Neuronal stem cell (in vitro differentiated cells): ENCODE results near the gene EPB41L4B.

ENCODE experiments used
- DNase-seq: peaks from one replicate; pipeline ENCODE4 v3.0.0-alpha.2; 2013; ENCODE audit warnings: low spot score
- H2AFZ ChIP-seq: one replicate; pipeline ENCODE4 v1.6.1; 2013; ENCODE audit warnings: mild to moderate bottlenecking, low read length, inconsistent platforms
- H2AK5ac ChIP-seq: 2 replicates; pipeline ENCODE4 v1.6.1; 2013; ENCODE audit warnings: low read depth, mild to moderate bottlenecking, inconsistent platforms, low read length, moderate library complexity, mixed read lengths
- H2BK120ac ChIP-seq: 2 replicates; pipeline ENCODE4 v1.6.1; 2013; ENCODE audit warnings: low read depth, mild to moderate bottlenecking, inconsistent platforms, low read length, moderate library complexity, mixed read lengths
- H2BK12ac ChIP-seq: one replicate; pipeline ENCODE4 v1.6.1; 2013; ENCODE audit warnings: low read length, inconsistent platforms
- H2BK15ac ChIP-seq: 2 replicates; pipeline ENCODE4 v1.6.1; 2013; ENCODE audit warnings: mild to moderate bottlenecking, low read length, inconsistent platforms, mixed read lengths
- H2BK5ac ChIP-seq: one replicate; pipeline ENCODE4 v1.6.1; 2013; ENCODE audit warnings: inconsistent platforms, mild to moderate bottlenecking, low read length, moderate library complexity
- H3K14ac ChIP-seq: one replicate; pipeline ENCODE4 v1.6.1; 2013; ENCODE audit warnings: low read length, inconsistent platforms
- H3K18ac ChIP-seq: 2 replicates; pipeline ENCODE4 v1.6.1; 2013; ENCODE audit warnings: low read length, inconsistent platforms
- H3K23ac ChIP-seq: 2 replicates; pipeline ENCODE4 v1.6.1; 2013; ENCODE audit warnings: low read depth, mild to moderate bottlenecking, mixed read lengths, low read length, inconsistent platforms; ENCODE audit not compliant: poor library complexity
- H3K27ac ChIP-seq: replicated peaks from 3 replicates; pipeline ENCODE4 v1.5.1; 2013; ENCODE audit warnings: low read length, inconsistent platforms
- H3K27me3 ChIP-seq, 3 experiments: 2 replicates each; pipeline ENCODE4 v1.6.1; 2013; ENCODE audit warnings: low read length in 3 of 3, mild to moderate bottlenecking in 2 of 3, inconsistent platforms in 1 of 3, low read depth in 1 of 3, mixed read lengths in 1 of 3, moderate library complexity in 1 of 3; ENCODE audit not compliant: control insufficient read depth in 3 of 3, insufficient read depth in 3 of 3
- H3K36me3 ChIP-seq, 2 donors: replicated peaks in 1 of 2; 2 replicates each; pipeline ENCODE4 v1.6.1; 2013; ENCODE audit warnings: low read length in 2 of 2; ENCODE audit not compliant: control insufficient read depth in 2 of 2, insufficient read depth in 2 of 2
- H3K4ac ChIP-seq: 2 replicates; pipeline ENCODE4 v1.6.1; 2013; ENCODE audit warnings: inconsistent platforms, mild to moderate bottlenecking, low read length, moderate library complexity
- H3K4me1 ChIP-seq, 2 donors: 1 replicate in 1 of 2; 2 replicates in 1 of 2; pipeline ENCODE4 v1.6.1; 2013; ENCODE audit warnings: low read length in 2 of 2, low read depth in 1 of 2; ENCODE audit not compliant: control insufficient read depth in 2 of 2, insufficient read depth in 1 of 2
- H3K4me2 ChIP-seq: one replicate; pipeline ENCODE4 v1.6.1; 2013; ENCODE audit warnings: mild to moderate bottlenecking, low read length, inconsistent platforms; ENCODE audit not compliant: insufficient read depth, poor library complexity, severe bottlenecking
- H3K4me3 ChIP-seq, 2 donors: 2 replicates each; pipeline ENCODE4 v1.5.1; 2013; ENCODE audit warnings: low read length in 2 of 2, mild to moderate bottlenecking in 2 of 2, inconsistent platforms in 1 of 2, moderate library complexity in 1 of 2
- H3K79me1 ChIP-seq: one replicate; pipeline ENCODE4 v1.6.1; 2013; ENCODE audit warnings: low read depth, mild to moderate bottlenecking, inconsistent platforms, low read length, moderate library complexity
- H3K9ac ChIP-seq: one replicate; pipeline ENCODE4 v1.6.1; 2013; ENCODE audit warnings: mild to moderate bottlenecking, low read depth, low read length, inconsistent platforms; ENCODE audit not compliant: poor library complexity
- H3K9me3 ChIP-seq, 2 donors: replicated peaks in 1 of 2; 2 replicates each; pipeline versions ENCODE3 to v1.6.1; 2013; ENCODE audit warnings: low read length in 2 of 2, mild to moderate bottlenecking in 2 of 2, inconsistent platforms in 1 of 2, low read depth in 1 of 2, mixed read lengths in 1 of 2, moderate library complexity in 1 of 2; ENCODE audit not compliant: control insufficient read depth in 2 of 2, insufficient read depth in 1 of 2
- H4K8ac ChIP-seq: one replicate; pipeline ENCODE4 v1.6.1; 2013; ENCODE audit warnings: low read depth, mild to moderate bottlenecking, inconsistent platforms, low read length, moderate library complexity
- H4K91ac ChIP-seq: one replicate; pipeline ENCODE4 v1.6.1; 2013; ENCODE audit warnings: low read length, low read depth, mild to moderate bottlenecking, inconsistent platforms; ENCODE audit not compliant: poor library complexity
- WGBS, 2 donors: extraction: QIAGEN DNeasy Blood & Tissue Kit; methylation state at CpG; one replicate each; pipeline ENCODE4 v1.1.7; 2013; ENCODE audit warnings: missing lambda C conversion rate in 2 of 2, mixed read lengths in 1 of 2; ENCODE audit not compliant: insufficient read length in 2 of 2, insufficient replicate concordance in 1 of 2; ENCODE audit errors: extremely low coverage in 2 of 2; 5-methylcytosine and 5-hydroxymethylcytosine counted together

EPB41L4B gene

DNA sequence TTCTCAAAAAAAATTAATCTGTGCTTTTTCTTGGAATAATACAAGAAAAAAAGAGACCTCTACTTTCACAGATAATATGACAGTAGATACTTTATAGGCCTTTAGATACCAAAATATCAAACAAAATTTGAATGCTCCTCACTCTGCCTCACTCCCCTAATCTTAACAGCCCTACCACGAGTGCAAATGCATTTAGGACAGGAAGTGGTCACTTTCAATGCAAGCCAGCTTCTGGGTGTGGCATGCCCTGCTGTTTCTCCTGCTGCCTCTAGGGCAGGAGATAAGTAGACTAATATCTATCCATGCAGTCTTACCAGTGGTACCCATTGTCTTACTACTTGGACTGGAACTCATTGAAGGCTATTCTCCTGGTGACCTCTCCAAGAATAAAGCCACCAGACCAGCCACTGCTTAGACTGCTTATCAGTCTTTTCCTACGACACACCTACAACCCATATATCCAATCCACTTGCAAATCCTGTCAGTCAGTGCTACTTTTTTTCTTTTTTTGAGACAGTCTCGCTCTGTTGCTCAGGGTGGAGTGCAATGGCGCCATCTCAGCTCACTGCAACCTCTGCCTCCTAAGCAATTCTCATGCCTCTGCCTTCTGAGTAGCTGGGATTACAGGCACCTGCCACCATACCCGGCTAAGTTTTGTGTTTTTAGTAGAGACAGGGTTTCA is 176.8 kb downstream of the EPB41L4B start:
- no peak for DNase-seq
- no peak overlapping the region for H3K27ac ChIP-seq
- H3K4ac ChIP-seq, result no peak overlapping the region
- peaks cover 0 to 15% (median 0%) of the 10 kb centered on the region in 3 experiments for H3K27me3 ChIP-seq
- H4K8ac ChIP-seq, result no peak overlapping the region
- H2BK12ac ChIP-seq, result no peak overlapping the region
- H3K4me1 ChIP-seq, result no peaks in the 10 kb centered on the region
- H2AK5ac ChIP-seq, result no peak overlapping the region
- no peak overlapping the region for H2BK15ac ChIP-seq
- H3K4me3 ChIP-seq, result no peak overlapping the region
- no peaks in the 10 kb centered on the region for H3K79me1 ChIP-seq
- H4K91ac ChIP-seq, result no peak overlapping the region
- H3K9ac ChIP-seq, result no peak overlapping the region
- H3K23ac ChIP-seq, result no peak overlapping the region
- no peak overlapping the region for H3K18ac ChIP-seq
- H3K36me3 ChIP-seq, result no peaks in the 10 kb centered on the region
- no peak overlapping the region for H2BK5ac ChIP-seq
- H3K9me3 ChIP-seq, result no peaks in the 10 kb centered on the region
- no peak overlapping the region for H2BK120ac ChIP-seq
- no peak overlapping the region for H2AFZ ChIP-seq
- no peak overlapping the region for H3K4me2 ChIP-seq
- H3K14ac ChIP-seq, result no peak overlapping the region
- WGBS, 2 donors, result no CpG with 5 or more reads among the region's 5 CpGs

DNA sequence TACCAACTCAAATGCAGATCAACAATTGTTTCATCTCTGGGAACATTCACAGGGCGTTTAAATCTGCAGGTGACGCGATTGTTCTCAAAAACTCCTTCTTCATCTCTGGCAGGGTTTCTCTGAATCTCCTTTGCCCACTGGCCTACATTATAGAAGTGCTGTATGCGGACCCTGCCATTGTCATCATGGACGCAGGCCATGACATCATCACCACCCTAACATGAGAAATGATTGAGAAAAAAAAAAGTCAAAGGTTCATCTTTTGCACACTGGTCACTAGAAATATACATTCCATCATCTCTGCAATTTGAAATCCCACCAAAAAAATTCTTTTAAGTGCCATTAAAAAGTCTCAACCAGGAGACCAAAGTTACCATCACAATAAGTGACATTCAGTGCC is 179.5 kb downstream of the EPB41L4B start:
- Histone ChIP-seq H3K27me3 (no peaks in the 10 kb centered on the region), H2AK5ac (no peak overlapping the region), H2AFZ (no peak overlapping the region), H2BK12ac (no peak overlapping the region), H4K8ac (no peak overlapping the region), H2BK15ac (no peak overlapping the region), H3K4me1 (no peaks in the 10 kb centered on the region), H4K91ac (no peak overlapping the region), H3K27ac (no peak overlapping the region), H3K36me3 (no peaks in the 10 kb centered on the region), H3K18ac (no peak overlapping the region), H3K4me3 (no peak overlapping the region), H3K9me3 (no peaks in the 10 kb centered on the region), H3K9ac (no peak overlapping the region), H3K4me2 (no peak overlapping the region), H3K4ac (no peak overlapping the region), H3K14ac (no peak overlapping the region), H3K23ac (no peak overlapping the region), H3K79me1 (no peaks in the 10 kb centered on the region), H2BK120ac (no peak overlapping the region), H2BK5ac (no peak overlapping the region)
- WGBS, 2 donors, result no CpG with 5 or more reads among the region's 5 CpGs
- DNase-seq, result no peak

DNA sequence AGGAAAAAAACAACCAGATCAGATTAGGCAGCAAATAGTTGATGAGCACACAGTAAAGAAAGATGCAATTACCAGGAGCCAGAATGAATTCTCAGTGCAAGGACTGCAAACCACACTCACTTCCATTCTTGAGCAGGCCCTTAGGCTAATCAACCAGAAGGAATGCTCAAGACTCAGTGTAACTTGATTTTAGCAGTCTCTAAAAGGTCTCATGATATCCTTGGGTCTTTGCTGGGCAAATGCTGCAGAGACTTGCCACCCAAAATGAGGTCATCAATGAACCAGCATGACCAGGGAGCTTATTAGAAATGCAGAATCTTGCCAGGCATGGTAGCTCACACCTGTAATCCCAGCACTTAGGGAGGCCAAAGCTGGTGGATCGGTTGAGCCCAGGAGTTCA is 181.0 kb downstream of the EPB41L4B start:
- Histone ChIP-seq H2BK15ac (no peak overlapping the region), H3K18ac (no peak overlapping the region), H3K23ac (no peak overlapping the region), H2BK120ac (no peak overlapping the region), H2BK12ac (no peak overlapping the region), H2AK5ac (no peak overlapping the region), H2BK5ac (no peak overlapping the region), H3K9ac (no peak overlapping the region), H3K4ac (no peak overlapping the region), H3K79me1 (no peaks in the 10 kb centered on the region), H3K9me3 (no peaks in the 10 kb centered on the region), H4K91ac (no peak overlapping the region), H3K27ac (no peak overlapping the region), H3K4me2 (no peak overlapping the region), H4K8ac (no peak overlapping the region), H3K4me1 (no peaks in the 10 kb centered on the region), H3K27me3 (no peaks in the 10 kb centered on the region), H2AFZ (no peak overlapping the region), H3K36me3 (no peaks in the 10 kb centered on the region), H3K14ac (no peak overlapping the region), H3K4me3 (no peak overlapping the region)
- no peak for DNase-seq
- WGBS, 2 donors, result no CpG with 5 or more reads among the region's 1 CpG

DNA sequence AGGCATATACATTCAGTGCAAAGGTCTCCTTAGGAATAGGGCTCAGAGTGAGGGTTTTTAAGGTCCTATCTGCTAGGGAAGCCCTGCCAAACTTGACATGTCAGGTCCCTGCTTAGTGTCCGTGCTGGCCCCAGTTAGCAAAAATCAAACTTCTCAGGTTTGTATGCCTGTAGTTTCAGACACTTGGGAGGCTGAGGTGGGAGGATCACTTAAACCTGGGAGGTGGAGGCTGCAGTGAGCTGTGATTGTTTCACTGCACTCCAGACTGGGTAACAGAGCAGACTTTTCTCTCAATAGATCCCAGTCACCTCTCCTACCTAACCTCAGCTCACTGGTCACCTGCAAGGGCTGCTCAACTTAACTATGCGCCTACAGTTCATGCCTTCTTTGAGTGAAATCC is 182.4 kb downstream of the EPB41L4B start:
- Histone ChIP-seq H4K91ac (no peak overlapping the region), H3K27ac (no peak overlapping the region), H2AK5ac (no peak overlapping the region), H3K4me3 (no peak overlapping the region), H2BK12ac (no peak overlapping the region), H3K4ac (no peak overlapping the region), H4K8ac (no peak overlapping the region), H2BK15ac (no peak overlapping the region), H3K23ac (no peak overlapping the region), H3K18ac (no peak overlapping the region), H3K27me3 (peaks cover 0 to 8% (median 0%) of the 10 kb centered on the region in 3 experiments), H3K4me1 (no peaks in the 10 kb centered on the region), H3K4me2 (no peak overlapping the region), H3K9me3 (no peaks in the 10 kb centered on the region), H2BK120ac (no peak overlapping the region), H2BK5ac (no peak overlapping the region), H3K79me1 (no peaks in the 10 kb centered on the region), H3K36me3 (no peaks in the 10 kb centered on the region), H2AFZ (no peak overlapping the region), H3K14ac (no peak overlapping the region), H3K9ac (no peak overlapping the region)
- no peak for DNase-seq
- WGBS, 2 donors, result no CpG with 5 or more reads among the region's 2 CpGs
